GM12878 (cell line): Measurements from ENCODE around the gene MYO15B. TPM values are rescaled to one million over a fixed set of nuclear protein-coding genes. Genes with fewer than 3 reads are reported as not detected.
A peak's percentile ranks its signal among the peaks of the same experiment; 100 is the strongest.

ENCODE experiments used
- ATAC-seq: fragments of 200-7000 bp; cut with Tn5 transposase; 3 replicates; pipeline ENCODE4 v1.9.1; 2020; ENCODE audit warnings: mild to moderate bottlenecking, moderate library complexity
- BruUV-seq: library from RNA; stranded (reverse); fragments of 400-500 nt; replicated peaks from 2 replicates; lab custom pipeline; 2021; lab: Mats Ljungman, UMichigan
- CTCF ChIA-PET: fragments of 300-600 bp; sonication (Branson Sonifier 250); formaldehyde crosslinking; extraction: SDS; loops from one replicate; lab custom pipeline; 2021; ENCODE audit warnings: inconsistent platforms; lab: Yijun Ruan, JAX
- POLR2A ChIA-PET: fragments of 350-600 bp; formaldehyde crosslinking; extraction: SDS; loops from one replicate; lab custom pipeline; 2021; ENCODE audit warnings: inconsistent platforms; lab: Charles Lee
- RAD21 ChIA-PET: fragments of 300-600 bp; sonication (Branson Sonifier 250); formaldehyde crosslinking; loops from one replicate; lab custom pipeline; 2023; ENCODE audit warnings: antibody characterized with exemption; ENCODE audit not compliant: unreplicated experiment; lab: Charles Lee
- SMC1A ChIA-PET: fragments of 300-600 bp; sonication (Branson Sonifier 250); formaldehyde crosslinking; loops from one replicate; lab custom pipeline; 2023; ENCODE audit not compliant: unreplicated experiment, uncharacterized antibody; lab: Charles Lee
- DNase-seq: peaks from one replicate; pipeline ENCODE4 v3.0.0-alpha.2; 2011; ENCODE audit warnings: low read depth, low spot score
- FAIRE-seq: peaks from 3 replicates; lab custom pipeline; 2011; peaks lifted over from hg19 to GRCh38; lab: Jason Lieb, UNC
- H2AFZ ChIP-seq: 2 replicates; pipeline ENCODE4 v1.6.0; 2011; ENCODE audit warnings: low read depth, low read length, control low read depth; ENCODE audit not compliant: control insufficient read depth
- H3K27ac ChIP-seq: 2 replicates; pipeline ENCODE4 v1.5.1; 2011; ENCODE audit warnings: control low read depth; ENCODE audit not compliant: control insufficient read depth, insufficient read depth
- H3K27me3 ChIP-seq, 2 experiments: replicated peaks in 1 of 2; 2 replicates each; pipeline versions ENCODE4 v1.6.0 to v1.6.1; 2011; ENCODE audit warnings: low read length in 1 of 2; ENCODE audit not compliant: control insufficient read depth in 2 of 2, insufficient read depth in 2 of 2
- H3K36me3 ChIP-seq, 2 experiments: 2 replicates each; pipeline ENCODE4 v1.5.1; 2011; ENCODE audit warnings: low read length in 1 of 2; ENCODE audit not compliant: control insufficient read depth in 2 of 2, insufficient read depth in 2 of 2
- H3K4me1 ChIP-seq: 2 replicates; pipeline ENCODE4 v1.6.1; 2011; ENCODE audit warnings: mild to moderate bottlenecking, low read length, moderate library complexity, mixed read lengths; ENCODE audit not compliant: control insufficient read depth, insufficient read depth
- H3K4me2 ChIP-seq: 2 replicates; pipeline ENCODE4 v1.6.0; 2011; ENCODE audit warnings: control low read depth; ENCODE audit not compliant: control insufficient read depth, insufficient read depth
- H3K4me3 ChIP-seq: fragments of 200-600 bp; sonication (generic); 2 replicates; pipeline ENCODE4 v1.5.1; 2016
- H3K79me2 ChIP-seq: 2 replicates; pipeline ENCODE4 v1.6.0; 2011; ENCODE audit warnings: low read length; ENCODE audit not compliant: control insufficient read depth, insufficient read depth
- H3K9ac ChIP-seq: 2 replicates; pipeline ENCODE4 v1.8.0; 2011; ENCODE audit warnings: low read length, control low read depth, mixed read lengths; ENCODE audit not compliant: control insufficient read depth, insufficient read depth
- H3K9me3 ChIP-seq: replicated peaks from 3 replicates; pipeline ENCODE4 v1.5.1; 2011; ENCODE audit warnings: mild to moderate bottlenecking, low read length; ENCODE audit not compliant: control insufficient read depth, insufficient read depth
- H4K20me1 ChIP-seq: 2 replicates; pipeline ENCODE4 v1.6.0; 2011; ENCODE audit not compliant: control insufficient read depth, insufficient read depth
- CREM ChIP-seq: IDR thresholded peaks from 2 replicates; pipeline ENCODE4 v1.6.1; 2014; ENCODE audit warnings: antibody characterized with exemption, low read depth
- CTCF ChIP-seq, 3 experiments: IDR thresholded peaks in 2 of 3; conservative IDR thresholded peaks in 1 of 3; 2 replicates each; pipeline ENCODE4 v1.5.1; 2011; ENCODE audit warnings: low read depth in 3 of 3, low read length in 3 of 3, mild to moderate bottlenecking in 3 of 3, control low read depth in 2 of 3, moderate library complexity in 2 of 3, inconsistent platforms in 1 of 3, mixed read lengths in 1 of 3; ENCODE audit not compliant: control insufficient read depth in 2 of 3, insufficient read depth in 1 of 3; ENCODE audit errors: extremely low read depth in 1 of 3
- ESRRA ChIP-seq: IDR thresholded peaks from 2 replicates; pipeline ENCODE4 v1.6.1; 2012; ENCODE audit warnings: mild to moderate bottlenecking, low read length, improper control_type of control experiment
- LARP7 ChIP-seq: fragments of 450-650 bp; IDR thresholded peaks from 2 replicates; pipeline ENCODE4 v1.6.1; 2017; ENCODE audit warnings: mild to moderate bottlenecking
- RB1 ChIP-seq: fragments of 450-650 bp; formaldehyde crosslinking; IDR thresholded peaks from 2 replicates; pipeline ENCODE4 v1.6.1; 2017; ENCODE audit warnings: mild to moderate bottlenecking, borderline replicate concordance
- RCOR1 ChIP-seq: conservative IDR thresholded peaks from 2 replicates; pipeline ENCODE4 v1.6.1; 2012; ENCODE audit warnings: low read depth, low read length, improper control_type of control experiment
- SMAD5 ChIP-seq: IDR thresholded peaks from 2 replicates; pipeline ENCODE4 v1.6.1; 2016; ENCODE audit warnings: antibody characterized with exemption, low read depth
- SMC3 ChIP-seq: IDR thresholded peaks from 2 replicates; pipeline ENCODE4 v1.6.1; 2011; ENCODE audit warnings: low read length, improper control_type of control experiment, borderline replicate concordance
- TCF12 ChIP-seq: IDR thresholded peaks from 2 replicates; pipeline ENCODE4 v1.6.1; 2011; ENCODE audit warnings: low read depth, mild to moderate bottlenecking, low read length
- WGBS: methylation state at CpG from one replicate; pipeline ENCODE4 v1.1.6; 2016; ENCODE audit warnings: low lambda C conversion rate; ENCODE audit not compliant: insufficient replicate concordance, insufficient coverage; ENCODE audit errors: missing lambda C conversion rate; 5-methylcytosine and 5-hydroxymethylcytosine counted together
- in situ Hi-C: fragments of 300-500 bp; cut with MboI; formaldehyde crosslinking; loops from 9 replicates; pipeline ENCODE4 v1.14.3; 2018; ENCODE audit warnings: mixed read lengths
- intact Hi-C: fragments of 100-400 bp; cut with micrococcal nuclease; formaldehyde crosslinking; loops from one replicate; pipeline ENCODE4 v1.14.2; 2022; ENCODE audit not compliant: unreplicated experiment
- polyA plus RNA-seq, 11 experiments: library from polyadenylated mRNA; depleted of rRNA in 4 of 11; unstranded in 6 of 11; stranded (reverse) in 5 of 11; fragments of >200 nt; fragmentation: Nextera tagmentation in 4 of 11; fragmentation: Illumina TruSeq in 1 of 11; extraction: Ambion mirVana in 4 of 11; extraction: Trizol in 1 of 11; gene quantifications; 1 replicate in 1 of 11; 2 replicates in 10 of 11; pipeline versions ENCODE4 v1.2.1 to v1.2.3, GENCODE V29; 2011 to 2016; ENCODE audit warnings: inconsistent platforms in 2 of 11, missing spikeins in 2 of 11, low read depth in 1 of 11
- total RNA-seq, 4 experiments: library from RNA; depleted of rRNA in 3 of 4; stranded (reverse); fragments of >200 nt in 3 of 4; fragmentation: Illumina TruSeq in 1 of 4; extraction: Trizol in 1 of 4; gene quantifications; 2 replicates each; pipeline versions ENCODE4 v1.2.1 to v1.2.3, GENCODE V29; 2013 to 2021
- TF ChIP-seq, protein P1 (sequence below): IDR thresholded peaks from 2 replicates; pipeline ENCODE4 v1.6.1; 2012; ENCODE audit warnings: improper control_type of control experiment, low read depth, low read length; ENCODE audit not compliant: insufficient replicate concordance

The MYO15B gene
- total and polyA plus RNA-seq, 10 of the 15 experiments (the other 5 are each of a cell fraction or from before 2014, with no cell fraction given), result 0.67 to 15.4 (median 2.3) TPM; not detected in 1

DNA sequence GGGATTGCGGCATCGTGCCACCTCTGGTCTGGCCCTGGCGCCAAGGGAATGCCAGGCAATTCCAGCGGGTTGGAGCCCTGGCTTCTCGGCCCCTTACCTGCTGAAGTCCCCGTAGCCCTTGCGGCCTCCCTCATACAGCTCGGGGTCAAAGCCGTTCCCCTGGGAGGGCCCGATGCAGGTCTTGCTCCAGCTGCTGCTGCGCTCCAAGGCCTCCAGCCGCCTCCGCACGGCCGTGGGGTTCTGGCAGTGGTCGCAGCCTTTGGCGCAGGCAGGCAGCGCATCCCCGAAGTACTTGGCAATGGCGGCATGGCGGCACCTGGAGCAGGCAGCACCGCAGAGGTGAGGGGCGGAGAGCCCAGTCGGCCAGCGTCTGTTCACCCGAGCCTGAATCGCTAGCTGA lies 43.8 kb downstream of the MYO15B start (continued):
- TF ChIP-seq RCOR1 (no peak), CREM (no peak), LARP7 (no peak)

DNA sequence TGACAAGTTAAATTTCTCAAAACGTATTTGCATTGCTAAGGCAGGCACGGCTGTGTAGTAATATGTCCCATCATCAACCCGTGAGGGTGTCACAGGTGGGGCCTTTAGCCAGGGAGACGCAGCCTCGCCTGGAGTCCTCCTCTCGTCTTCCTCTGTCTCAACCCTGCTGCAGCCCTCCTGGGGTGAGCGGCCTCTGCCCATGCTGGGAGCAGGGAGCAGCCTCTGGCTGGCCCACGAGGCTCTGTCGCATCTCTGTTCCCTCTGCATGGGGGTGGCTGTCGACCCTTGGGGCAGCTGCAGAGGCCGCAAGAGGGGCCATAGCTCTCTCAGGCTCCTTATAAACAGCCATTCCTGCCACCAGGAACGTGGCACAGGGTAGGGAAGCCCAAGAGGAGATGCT lies 44.8 kb downstream of the MYO15B start:
- Histone ChIP-seq H3K9ac (no peak overlapping the region; the same call in 1 of the 2 replicates), H3K27me3 (no peaks in the 10 kb centered on the region), H2AFZ (no peak overlapping the region), H3K4me1 (peaks cover 8% of the 10 kb centered on the region), H3K27ac (no peak overlapping the region), H3K4me3 (no peak overlapping the region), H3K79me2 (no peaks in the 10 kb centered on the region), H4K20me1 (no peaks in the 10 kb centered on the region; the same call in 1 of the 2 replicates), H3K9me3 (no peaks in the 10 kb centered on the region), H3K4me2 (no peak overlapping the region), H3K36me3 (peaks cover 0 to 2% of the 10 kb centered on the region in 2 experiments; a peak in 2 of 4 replicates)
- peak; percentile 7 for FAIRE-seq
- POLR2A ChIA-PET, result interaction anchor here (1.0 to 1.9 kb wide), 6 partner anchors 14 to 115 kb away, joined by 3 to 4 read pairs (median 3); a partner anchor contains a TSS
- intact Hi-C loops (no loop called here), in situ Hi-C loops (loop anchor here (10.0 kb wide), 1 partner anchor 112 kb away; no protein-coding TSS in a partner anchor)
- no peak for ATAC-seq
- no TSS peak for BruUV-seq
- TF ChIP-seq, protein P1, sequence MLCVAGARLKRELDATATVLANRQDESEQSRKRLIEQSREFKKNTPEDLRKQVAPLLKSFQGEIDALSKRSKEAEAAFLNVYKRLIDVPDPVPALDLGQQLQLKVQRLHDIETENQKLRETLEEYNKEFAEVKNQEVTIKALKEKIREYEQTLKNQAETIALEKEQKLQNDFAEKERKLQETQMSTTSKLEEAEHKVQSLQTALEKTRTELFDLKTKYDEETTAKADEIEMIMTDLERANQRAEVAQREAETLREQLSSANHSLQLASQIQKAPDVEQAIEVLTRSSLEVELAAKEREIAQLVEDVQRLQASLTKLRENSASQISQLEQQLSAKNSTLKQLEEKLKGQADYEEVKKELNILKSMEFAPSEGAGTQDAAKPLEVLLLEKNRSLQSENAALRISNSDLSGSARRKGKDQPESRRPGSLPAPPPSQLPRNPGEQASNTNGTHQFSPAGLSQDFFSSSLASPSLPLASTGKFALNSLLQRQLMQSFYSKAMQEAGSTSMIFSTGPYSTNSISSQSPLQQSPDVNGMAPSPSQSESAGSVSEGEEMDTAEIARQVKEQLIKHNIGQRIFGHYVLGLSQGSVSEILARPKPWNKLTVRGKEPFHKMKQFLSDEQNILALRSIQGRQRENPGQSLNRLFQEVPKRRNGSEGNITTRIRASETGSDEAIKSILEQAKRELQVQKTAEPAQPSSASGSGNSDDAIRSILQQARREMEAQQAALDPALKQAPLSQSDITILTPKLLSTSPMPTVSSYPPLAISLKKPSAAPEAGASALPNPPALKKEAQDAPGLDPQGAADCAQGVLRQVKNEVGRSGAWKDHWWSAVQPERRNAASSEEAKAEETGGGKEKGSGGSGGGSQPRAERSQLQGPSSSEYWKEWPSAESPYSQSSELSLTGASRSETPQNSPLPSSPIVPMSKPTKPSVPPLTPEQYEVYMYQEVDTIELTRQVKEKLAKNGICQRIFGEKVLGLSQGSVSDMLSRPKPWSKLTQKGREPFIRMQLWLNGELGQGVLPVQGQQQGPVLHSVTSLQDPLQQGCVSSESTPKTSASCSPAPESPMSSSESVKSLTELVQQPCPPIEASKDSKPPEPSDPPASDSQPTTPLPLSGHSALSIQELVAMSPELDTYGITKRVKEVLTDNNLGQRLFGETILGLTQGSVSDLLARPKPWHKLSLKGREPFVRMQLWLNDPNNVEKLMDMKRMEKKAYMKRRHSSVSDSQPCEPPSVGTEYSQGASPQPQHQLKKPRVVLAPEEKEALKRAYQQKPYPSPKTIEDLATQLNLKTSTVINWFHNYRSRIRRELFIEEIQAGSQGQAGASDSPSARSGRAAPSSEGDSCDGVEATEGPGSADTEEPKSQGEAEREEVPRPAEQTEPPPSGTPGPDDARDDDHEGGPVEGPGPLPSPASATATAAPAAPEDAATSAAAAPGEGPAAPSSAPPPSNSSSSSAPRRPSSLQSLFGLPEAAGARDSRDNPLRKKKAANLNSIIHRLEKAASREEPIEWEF, result no peak
- TF ChIP-seq CTCF (IDR thresholded peaks at IDR 0.05 in 2 of 3, conservative IDR thresholded peaks at IDR 0.05 in 1 of 3; ENCODE audit: control insufficient read depth in 2 of 3, extremely low read depth in 1 of 3, insufficient read depth in 1 of 3, low read depth in 3 of 3, low read length in 3 of 3) (no peak), LARP7 (no peak), SMC3 (no peak), SMAD5 (no peak), RB1 (no peak), ESRRA (no peak), TCF12 (no peak)
- SMC1A ChIA-PET, result interaction anchor here (0.8 to 4.3 kb wide), 16 partner anchors 10 to 130 kb away, joined by 3 to 44 read pairs (median 8); partner anchors contain the start of genes RECQL5 and SAP30BP
- RAD21 ChIA-PET, result interaction anchor here (0.7 to 6.3 kb wide), 17 partner anchors 13 to 206 kb away, joined by 3 to 148 read pairs (median 6); partner anchors contain the start of genes LLGL2 and TSEN54
- CTCF ChIA-PET, result interaction anchor here (0.6 to 13.0 kb wide), 39 partner anchors 9 to 471 kb away, joined by 3 to 349 read pairs (median 7); partner anchors contain the start of genes GALK1, RECQL5, SAP30BP and SLC25A19
- DNase-seq, result no peak
- WGBS, result 60% methylated on average over 12 of the region's 12 CpGs
